NCI-H1694 (cell line): ENCODE data around the gene BFSP2.

ENCODE experiments used
- DNase-seq: peaks from one replicate; lab custom pipeline; 2025; lab: John Stamatoyannopoulos, UW

BFSP2 gene, protein sequence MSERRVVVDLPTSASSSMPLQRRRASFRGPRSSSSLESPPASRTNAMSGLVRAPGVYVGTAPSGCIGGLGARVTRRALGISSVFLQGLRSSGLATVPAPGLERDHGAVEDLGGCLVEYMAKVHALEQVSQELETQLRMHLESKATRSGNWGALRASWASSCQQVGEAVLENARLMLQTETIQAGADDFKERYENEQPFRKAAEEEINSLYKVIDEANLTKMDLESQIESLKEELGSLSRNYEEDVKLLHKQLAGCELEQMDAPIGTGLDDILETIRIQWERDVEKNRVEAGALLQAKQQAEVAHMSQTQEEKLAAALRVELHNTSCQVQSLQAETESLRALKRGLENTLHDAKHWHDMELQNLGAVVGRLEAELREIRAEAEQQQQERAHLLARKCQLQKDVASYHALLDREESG

DNA sequence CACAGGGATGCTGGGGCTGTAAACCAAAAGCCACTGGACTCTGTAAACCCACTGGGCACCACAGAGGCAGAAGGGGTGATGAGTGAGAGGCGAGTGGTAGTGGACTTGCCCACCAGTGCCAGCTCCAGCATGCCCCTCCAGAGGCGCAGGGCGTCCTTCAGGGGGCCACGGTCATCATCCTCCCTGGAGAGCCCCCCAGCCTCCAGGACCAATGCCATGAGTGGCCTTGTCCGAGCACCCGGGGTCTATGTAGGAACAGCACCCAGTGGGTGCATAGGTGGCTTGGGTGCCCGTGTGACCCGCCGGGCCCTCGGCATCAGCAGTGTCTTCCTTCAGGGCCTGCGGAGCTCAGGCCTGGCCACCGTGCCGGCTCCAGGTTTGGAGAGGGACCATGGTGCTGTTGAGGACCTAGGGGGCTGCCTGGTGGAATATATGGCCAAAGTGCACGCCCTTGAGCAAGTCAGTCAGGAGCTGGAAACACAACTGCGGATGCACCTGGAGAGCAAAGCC is at the start of gene BFSP2:
Gene BFSP2, plus strand, starts transcription at position 51 of the 510 bp plus-strand sequence. Its CDS starts 28 bp downstream, at position 79.
- no peak for DNase-seq

DNA sequence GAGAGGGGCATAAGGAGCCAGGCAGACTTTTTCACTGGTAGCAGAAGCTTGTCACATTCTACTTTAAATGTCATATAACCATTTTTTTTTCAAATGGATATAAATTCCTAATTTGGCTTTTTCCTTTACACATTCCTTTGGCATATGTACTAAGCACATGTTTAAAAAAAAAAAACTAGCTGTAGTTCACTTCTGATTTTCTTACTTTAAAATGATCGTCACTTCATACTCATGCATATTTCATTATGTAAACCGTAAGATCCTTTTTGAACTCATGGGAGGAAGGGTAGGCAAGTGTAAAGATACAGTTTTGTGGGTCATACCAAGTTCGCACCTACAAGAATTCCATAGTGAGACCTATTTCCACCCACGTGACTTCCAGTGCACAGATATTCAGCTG is 45.1 kb upstream of the BFSP2 start:
- DNase-seq, result no peak

DNA sequence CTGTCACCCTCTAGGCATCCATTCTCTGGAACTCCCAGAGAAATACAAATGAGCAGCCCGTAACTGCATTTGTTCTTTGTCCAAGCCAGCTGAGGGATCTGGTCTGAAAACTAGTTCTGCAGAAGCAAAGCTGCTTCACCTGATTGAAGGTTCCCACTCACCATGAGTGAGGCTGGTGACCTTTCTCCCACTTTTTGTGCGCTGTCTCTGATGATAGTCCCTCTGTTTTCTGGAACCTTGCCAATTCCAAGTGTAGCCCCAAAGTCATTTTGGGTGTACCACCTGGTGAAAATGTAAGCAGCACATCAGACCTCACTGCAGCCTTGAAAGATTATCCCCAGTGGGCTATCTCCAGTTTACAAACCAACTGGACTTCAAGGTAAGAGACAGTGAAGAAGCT is 39.4 kb upstream of the BFSP2 start:
- DNase-seq, result no peak

DNA sequence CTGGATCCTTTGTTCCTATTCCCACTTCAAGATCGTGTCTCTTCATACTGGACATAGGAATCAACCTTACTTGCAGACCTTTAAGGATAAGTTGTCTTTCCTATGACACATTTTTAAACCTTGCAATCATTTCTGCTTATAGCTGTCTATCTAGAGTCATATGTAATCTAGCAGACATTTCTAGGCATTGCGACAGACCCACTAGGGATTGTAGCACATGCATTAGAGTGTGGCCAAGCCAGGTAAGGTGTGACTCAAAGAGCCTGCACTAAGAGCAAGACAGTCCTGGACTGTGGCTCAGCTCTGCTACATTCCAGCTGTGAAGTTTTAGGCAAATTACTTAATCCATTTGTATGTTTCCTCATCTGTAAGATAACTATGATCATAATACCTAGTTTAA is 38.8 kb upstream of the BFSP2 start:
- DNase-seq, result no peak

DNA sequence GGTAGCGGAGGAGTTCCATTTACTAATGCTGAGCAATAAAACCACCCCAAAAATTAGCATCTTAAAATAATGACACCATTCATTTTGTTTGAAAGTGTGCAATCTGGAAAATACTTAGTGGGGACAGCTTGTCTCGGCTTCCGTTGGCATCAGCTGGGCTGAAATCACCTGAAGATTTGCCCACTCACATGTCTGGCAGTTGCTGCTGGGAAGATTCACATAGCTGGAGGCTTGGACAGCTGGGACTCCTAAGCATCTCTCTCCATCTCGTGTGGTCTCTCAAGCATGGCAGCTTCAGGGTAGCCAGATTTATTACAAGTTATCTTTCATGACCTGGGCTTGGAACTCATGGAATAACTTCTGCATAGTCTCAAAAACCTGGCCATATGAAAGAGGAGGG is 38.4 kb upstream of the BFSP2 start:
- DNase-seq, result no peak

DNA sequence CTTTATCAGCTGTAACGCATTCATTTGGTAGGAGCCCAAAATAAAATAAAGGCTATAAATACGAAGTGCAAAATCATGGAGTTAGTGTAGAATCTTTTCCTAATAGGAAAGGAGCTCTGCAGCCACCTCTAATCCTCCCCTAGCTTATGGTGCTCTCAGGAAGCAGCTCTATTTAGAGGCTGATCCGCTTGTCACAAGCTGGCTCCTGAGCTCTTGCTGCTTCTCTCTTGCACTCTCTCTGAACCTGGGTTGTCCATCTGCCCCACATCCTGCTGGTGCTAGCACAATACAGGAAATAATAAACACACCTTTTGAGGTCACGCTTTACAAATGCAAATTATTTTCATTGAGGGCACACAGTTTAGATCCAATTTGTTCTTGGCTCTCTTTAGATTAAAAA is 37.3 kb upstream of the BFSP2 start:
- no peak for DNase-seq

DNA sequence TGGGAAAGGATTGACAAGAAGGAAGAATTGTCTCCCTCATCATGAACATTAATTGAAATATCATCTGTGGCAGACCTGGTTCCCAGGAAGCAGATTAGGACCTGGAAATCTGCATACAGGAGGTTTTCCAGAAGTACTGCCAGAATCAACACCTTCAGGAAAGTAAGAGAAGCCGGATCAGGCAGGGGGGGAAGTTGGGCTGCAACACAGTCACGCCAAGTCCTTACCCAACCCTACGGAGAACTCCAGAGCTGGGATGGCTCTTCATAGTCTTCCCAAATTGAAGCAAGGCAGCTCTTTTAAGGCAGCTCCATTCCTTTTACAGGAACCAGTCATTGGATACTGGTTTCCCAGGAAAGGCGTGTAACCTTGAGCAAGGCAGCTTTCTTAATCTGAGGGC is 35.2 kb upstream of the BFSP2 start:
- no peak for DNase-seq

DNA sequence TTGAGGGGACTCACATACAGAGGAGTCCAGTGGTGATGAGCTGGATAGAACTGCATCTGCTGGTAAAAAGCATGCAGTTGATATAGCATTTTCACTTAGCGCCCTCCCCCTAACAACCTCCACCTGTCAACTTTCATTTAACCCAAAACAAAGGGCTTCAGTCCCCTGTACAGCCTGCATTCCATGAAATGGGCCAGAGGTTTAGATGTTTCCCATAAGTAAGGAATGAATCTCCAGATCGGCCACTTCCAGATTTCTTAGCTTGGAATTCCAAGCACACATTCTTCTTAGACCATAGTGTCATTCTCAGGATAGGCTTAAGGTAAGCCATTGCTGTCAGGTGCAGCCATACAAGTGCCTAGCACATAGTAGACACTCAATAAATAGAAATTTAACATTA is 32.9 kb upstream of the BFSP2 start:
- DNase-seq, result no peak

DNA sequence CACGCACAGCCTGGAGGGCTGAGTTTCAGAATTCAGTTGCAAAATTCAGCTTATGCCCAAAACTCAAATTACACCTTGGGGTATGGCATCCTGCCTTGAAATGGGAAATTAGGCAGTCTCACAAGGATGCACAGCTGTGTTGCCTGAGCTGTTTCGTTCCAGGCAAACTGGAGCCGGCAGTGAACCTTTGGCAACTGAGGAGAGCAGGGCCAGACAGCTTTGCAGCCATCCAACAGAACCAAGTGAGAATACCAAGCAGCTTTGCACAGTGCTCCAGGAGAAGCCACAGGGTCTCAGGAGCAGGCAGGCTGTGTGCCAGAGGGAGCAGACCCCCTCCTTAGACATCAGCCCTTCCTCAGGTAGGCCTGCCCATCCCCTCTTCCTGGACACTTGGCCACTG is 32.5 kb upstream of the BFSP2 start:
- DNase-seq, result no peak

DNA sequence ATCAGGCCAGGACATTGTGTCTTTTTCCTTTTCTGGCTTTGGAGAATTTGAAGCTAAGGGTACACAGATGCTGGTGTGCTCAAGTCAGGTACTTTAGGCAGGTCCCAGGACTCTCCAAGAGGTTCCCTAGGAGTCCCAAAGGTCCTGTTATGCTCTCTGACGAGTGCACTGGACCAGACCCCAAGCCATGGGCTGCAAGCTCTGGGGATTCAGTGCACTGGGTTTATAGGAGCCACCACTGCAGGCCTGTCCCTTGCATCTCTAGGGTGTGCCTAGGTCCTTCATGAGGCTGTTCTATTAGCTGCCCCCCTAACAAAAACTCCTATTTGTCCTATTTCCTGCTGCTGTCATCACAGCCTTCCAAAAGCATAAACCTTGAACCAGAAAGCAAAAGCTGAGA is 31.9 kb upstream of the BFSP2 start:
- DNase-seq, result no peak

DNA sequence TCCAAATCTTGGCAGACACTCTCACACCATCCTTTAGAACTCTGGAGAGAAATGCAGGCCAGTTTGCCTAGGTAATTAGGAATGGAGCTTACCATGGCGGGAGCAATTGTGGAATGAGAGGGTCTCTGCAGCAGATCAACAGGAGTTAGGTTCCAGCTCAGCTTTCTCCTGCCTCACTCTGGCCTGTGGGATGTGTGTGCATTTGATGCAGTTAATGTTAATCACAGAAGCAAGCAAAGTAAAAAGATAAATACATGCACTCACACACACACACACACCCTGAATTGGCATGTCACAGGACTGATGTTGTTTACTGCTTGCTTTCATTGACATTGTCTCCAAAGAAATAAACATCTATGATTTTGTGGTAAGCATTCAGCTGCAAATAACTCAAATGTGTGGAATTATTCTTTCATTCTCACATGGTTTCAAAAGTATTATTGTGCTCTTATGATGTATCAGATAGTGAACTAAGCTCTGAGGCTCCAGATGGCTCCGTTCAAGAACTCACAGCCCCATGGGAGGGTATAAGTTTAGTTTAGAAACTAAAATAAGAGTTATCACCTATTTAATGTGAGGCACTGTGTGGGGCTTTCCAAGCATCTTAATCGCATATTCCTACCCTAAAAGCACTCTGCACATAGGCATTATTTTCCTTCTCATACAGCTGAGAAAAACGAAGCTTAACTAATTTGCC is 31.3 kb upstream of the BFSP2 start:
- no peak for DNase-seq

DNA sequence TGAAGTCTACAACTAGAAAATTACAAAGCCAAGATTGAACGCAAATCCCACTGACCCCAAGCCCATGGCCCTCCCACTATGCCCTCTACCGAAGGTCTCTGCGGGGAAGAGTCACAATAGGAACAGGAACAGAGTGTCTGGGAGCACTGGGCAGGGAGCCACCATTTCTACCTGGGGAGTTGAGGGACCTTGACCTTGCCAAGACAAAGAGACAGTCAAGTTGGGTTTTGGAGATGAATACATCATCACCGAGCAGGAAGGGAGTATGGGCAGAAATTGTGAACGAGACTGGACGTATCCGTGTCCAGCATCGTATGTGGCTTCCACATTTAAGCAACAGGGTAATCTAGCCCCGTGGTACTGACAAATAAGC is 30.8 kb upstream of the BFSP2 start:
- DNase-seq, result no peak

DNA sequence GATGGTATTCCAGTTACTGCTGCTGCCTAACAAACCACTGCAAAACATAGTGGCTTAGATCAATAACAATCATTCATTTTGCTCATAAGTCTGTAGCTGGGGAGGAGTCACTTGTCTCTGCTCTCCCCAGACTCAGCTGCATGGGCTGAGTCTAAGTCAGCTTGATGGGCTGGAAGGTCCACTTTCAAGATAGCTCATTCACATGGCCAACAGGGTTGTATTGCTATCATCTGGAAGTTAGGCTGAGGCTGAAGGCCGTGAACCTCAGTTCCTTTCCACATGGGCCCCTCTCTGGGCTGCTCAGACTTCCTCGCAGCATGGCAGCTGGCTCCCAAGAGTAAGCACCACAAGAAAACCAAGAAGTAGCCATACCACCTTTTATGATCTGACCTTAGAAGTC is 28.7 kb upstream of the BFSP2 start:
- DNase-seq, result no peak

DNA sequence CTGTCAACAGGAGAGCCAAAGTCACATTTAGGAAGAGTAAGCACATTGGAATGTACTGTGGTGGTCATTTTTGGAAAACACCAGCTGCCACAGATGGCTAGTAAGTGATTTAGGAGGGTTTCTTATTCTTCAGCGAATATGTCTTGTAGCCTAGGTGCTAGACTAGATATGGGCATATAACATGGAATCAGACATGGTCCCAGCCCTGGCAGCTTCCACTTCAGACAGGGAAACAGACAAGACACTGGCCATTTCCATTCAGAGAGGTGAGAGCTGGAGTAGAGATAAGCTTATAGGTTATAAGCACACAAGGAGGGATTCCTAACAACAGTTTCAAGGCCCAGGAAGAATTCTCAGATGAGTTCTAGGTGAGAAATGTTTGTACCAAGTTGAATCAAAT is 28.2 kb upstream of the BFSP2 start:
- no peak for DNase-seq

DNA sequence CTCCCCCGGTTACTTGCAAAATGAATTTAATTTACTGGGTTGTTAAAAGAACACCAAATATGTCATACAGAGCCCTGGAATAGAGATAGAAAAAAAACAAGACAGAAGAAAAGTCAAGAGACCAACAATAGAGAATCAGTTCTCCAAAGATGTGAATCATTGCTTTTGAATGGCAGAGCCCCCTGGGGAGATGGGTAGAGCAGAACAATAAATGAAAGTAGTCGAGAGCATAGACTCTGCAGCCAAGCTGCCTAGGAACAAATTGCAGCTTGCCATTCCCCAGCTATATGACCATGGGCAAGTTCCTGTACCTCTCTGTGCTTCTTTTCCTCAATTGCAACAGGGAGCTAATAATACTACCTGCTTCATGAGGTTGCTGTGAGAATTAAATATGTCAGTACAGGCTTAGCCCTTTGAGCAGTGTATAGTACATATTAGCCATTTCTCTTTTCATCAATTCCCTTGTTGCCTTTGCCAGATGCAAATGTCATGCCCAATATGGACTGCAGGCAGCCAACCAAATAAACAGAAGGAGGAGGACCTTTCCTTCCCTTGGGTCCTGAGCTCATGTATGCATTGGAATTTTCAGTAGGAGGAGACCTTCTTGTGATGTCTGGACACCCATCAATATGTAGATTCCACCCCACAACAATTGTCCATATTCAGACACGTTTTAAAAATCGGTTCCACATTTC is 25.0 kb upstream of the BFSP2 start:
- no peak for DNase-seq

DNA sequence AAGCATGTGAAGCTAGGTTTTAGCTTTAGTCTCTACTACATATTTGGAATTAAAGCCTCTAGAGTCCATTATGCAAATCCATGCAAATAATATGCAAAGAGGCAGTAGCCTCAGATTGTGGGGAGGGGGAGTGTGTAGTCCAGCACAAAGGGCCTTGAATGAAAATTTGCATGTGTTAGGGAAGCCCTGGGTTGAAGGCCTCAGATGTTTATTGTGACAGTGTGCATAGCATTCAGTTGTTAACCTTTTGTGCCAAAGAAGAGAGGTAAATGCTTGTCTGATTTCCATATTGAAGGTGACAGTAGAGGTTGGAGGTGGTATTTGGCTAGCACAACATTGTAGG is 24.5 kb upstream of the BFSP2 start:
- DNase-seq, result no peak

DNA sequence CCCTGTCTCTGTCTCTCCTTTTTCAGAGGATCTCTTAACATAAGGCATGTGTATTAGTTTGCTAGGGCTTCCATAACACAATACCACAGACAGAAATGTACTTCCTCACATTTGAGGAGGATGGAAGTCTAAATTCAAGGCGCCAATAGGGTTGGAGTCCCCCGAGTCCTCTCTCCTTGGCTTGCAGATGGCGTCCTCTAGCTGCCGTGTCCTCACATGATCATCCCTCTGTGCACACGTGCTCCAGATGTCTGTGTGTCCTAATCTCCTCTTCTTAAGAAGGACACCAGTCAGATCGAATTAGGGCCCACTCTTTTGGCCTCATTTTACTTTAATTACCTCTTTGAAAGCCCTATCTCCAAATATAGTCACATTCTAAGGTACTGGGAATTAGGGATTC is 23.0 kb upstream of the BFSP2 start:
- DNase-seq, result no peak

DNA sequence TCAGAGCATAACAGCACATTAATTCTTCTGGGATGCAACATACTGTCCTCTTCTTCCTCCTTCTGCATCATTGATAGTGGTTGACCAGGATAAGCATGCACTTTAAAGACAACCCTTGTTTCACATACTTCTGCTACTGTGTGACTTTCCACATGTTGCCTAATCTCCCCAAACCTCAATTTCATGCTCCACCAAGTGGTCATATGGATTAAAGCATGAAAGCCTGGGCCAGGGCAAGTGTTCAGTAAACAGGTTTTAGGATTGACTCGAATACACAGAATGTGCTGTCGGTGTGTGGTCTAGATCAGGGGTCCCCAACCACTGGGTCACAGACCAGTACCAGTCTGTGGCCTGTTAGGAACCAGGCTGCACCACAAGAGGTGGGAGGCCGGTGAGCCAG is 22.5 kb upstream of the BFSP2 start:
- DNase-seq, result peak; percentile 38

DNA sequence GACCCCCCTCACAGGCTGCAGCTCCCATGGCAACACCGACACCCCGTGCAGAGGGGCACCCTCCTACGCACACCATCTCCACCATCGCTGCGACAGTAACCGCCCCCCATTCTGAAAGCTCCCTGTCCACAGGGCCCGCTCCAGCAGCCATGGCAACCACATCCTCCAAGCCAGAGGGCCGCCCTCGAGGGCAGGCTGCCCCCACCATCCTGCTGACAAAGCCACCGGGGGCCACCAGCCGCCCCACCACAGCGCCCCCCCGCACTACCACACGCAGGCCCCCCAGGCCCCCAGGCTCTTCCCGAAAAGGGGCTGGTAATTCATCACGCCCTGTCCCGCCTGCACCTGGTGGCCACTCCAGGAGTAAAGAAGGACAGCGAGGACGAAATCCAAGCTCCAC is 19.9 kb upstream of the BFSP2 start:
- no peak for DNase-seq

DNA sequence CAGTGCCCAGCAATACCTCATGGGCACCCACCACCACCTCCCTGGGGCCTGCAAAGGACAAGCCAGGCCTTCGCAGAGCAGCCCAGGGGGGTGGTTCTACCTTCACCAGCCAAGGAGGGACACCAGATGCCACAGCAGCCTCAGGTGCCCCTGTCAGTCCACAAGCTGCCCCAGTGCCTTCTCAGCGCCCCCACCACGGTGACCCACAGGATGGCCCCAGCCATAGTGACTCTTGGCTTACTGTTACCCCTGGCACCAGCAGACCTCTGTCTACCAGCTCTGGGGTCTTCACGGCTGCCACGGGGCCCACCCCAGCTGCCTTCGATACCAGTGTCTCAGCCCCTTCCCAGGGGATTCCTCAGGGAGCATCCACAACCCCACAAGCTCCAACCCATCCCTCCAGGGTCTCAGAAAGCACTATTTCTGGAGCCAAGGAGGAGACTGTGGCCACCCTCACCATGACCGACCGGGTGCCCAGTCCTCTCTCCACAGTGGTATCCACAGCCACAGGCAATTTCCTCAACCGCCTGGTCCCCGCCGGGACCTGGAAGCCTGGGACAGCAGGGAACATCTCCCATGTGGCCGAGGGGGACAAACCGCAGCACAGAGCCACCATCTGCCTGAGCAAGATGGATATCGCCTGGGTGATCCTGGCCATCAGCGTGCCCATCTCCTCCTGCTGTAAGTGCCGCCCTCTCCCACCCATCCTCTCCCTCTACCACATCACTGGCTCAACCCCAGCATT is 19.2 kb upstream of the BFSP2 start:
- DNase-seq, result no peak

DNA sequence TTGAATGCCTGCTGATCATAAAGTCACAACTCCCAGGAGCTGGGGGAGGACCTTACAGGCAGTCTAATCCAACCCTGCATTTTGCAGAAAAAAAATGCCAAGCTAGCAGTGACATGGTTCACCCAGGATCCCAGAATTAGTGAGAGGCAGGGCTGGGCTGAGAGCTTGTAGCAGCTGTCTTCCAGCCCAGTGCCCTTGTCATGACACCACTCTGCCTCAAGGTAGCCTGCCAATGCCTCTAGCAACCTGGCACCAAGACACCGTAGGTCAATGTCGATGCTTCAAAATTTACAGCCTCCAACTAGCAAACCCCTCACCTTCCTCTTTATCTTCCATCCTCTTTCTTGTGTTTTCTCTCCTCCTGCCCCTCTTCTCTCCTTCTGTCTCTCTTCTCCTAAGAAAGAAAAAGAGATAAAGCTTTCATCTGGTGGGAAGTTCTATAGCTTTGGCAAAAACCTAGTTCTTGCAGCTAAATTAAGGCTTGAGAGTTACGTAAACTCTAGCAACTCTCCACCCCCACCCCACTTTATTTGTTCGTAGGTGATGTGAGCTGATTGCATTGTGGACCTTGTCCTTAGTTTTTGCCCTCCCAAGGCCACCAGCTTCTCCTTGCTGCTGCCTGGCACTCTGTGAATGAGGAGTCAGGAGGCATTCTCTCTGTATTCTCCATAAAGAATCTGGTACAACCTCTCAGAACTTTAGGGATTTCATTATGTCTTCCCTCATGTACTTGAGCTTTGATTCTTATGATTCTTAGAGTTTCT is 18.3 kb upstream of the BFSP2 start:
- no peak for DNase-seq

DNA sequence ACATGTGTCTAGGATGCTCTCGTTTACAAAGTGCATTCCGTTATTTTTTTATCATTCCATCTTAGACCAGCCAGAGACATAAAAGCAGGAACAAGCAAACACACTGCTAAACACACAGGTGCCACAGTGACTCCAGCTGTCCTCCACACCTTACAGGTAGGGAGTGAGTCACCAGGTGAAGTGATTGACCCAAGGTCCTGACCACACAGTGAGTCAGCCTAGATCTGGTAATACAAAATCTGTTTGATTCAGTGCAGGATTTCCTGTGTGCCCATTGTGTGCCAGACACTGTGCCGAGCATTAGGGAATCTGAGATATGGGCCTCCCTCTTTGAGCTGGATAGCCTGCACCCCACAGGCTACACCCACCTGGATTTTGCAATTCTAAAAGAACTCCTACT is 16.7 kb upstream of the BFSP2 start:
- no peak for DNase-seq
